Stimulated activated CD4-positive, alpha-beta T cell treated with anti-CD3 and anti-CD28 coated beads, Interleukin-1b, Interleukin-23, amount 100 ng/mL, for 1 hour (primary cell): Measurements from ENCODE around the gene EEF1A1.

Experiments
- DNase-seq, 2 donors: peaks; one replicate each; pipeline ENCODE4 v3.0.0-alpha.2; 2020; ENCODE audit warnings: low read depth in 2 of 2

EEF1A1 gene

GRCh38 chr6:73505142-73505541 lies 15.7 kb downstream of the EEF1A1 start:
- DNase-seq, result no peak

DNA sequence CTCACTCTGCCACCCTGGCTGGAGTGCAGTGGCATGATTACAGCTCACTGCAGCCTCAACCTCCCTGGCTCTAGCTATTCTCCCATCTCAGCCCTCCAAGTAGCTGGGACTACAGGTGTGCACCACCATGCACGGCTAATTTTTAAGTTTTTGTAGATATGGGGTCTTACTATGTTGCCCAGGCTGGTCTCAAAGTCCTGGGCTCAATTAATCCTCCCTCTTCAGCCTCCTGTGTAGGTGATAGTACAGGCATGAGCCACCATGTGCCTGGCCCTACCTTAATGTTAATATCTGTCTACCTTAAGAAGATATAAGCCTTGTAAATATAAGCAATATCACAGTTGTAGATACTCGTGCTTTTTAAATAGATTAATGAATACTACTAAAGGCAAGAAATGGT lies 16.7 kb downstream of the EEF1A1 start:
- no peak for DNase-seq

GRCh38 chr6:73503027-73503772 lies 17.6 kb downstream of the EEF1A1 start:
- DNase-seq, result no peak

DNA sequence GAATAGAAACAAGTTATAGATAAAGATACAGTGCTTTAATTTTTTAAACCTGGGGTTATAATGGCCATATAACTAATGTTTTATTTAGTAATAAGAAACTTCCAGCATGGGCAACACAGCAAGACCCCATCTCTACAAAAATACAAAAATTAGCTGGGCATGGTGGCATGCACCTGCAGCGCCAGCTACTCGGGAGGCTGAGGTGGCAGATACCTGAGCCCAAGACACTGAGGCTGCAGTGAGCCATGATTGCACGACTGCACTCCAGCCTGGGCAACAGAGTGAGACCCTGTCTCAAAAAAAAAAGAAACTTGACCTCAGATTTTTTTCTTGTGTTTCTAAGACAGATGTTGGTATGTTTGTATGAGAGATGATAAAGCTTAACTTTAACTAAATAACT lies 22.9 kb downstream of the EEF1A1 start:
- no peak for DNase-seq

DNA sequence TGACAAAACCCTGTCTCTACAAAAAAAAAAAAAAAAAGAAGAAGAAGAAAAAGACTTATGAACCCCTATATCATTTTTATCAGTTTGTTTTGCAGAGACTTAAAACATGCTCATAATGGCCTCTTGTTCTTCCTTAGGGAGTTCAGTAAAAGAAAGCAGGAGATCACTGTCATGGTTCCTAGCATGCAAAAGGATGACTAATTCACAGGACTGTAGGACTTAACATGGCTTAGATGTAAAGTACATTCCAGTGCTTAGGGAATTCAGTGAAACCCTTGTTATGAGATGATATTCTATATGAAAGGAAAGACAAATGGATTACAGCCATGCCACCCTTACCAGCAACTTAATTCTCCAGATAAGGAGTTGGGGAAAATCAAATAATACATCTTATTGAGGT lies 29.5 kb downstream of the EEF1A1 start:
- no peak for DNase-seq

DNA sequence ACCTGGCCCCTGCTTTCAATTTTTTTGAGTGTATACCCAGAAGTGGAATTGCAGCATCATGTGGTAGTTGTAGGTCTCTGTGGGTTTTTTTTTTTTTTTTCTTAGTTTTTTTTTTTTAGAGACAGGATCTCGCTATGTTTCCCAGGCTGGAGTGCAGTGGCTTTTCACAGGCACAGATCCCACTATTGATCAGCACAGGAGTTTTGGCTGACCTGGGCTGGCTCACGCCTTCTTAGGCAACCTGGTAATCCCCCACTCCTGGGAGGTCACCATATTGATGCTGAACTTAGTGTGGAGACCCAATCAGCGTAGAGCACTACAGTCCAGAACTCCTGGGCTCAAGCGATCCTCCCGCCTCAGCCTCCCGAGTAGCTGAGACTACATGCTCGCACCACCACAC lies 33.4 kb downstream of the EEF1A1 start:
- DNase-seq, result no peak

- DNase-seq, result no peak
These were observed 36.4 kb downstream of the EEF1A1 start for GRCh38 chr6:73484438-73484837.

DNA sequence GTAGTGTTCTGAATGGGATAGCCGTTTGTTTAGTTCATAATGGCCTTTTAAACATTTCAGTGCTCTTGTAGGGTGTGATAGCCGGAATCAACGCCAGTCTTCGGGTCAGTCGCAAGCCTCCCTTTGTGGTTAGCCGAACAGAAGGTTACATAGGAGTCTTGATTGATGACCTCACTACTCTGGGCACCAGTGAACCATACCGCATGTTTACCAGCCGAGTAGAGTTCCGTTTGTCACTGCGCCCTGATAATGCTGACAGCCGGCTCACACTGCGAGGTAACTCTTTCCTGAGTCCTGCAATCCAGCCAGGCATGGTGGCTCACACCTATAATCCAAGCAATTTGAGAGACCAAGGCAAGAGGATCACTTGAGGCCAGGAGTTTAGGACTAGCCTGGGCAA lies 38.9 kb downstream of the EEF1A1 start:
- no peak for DNase-seq

DNA sequence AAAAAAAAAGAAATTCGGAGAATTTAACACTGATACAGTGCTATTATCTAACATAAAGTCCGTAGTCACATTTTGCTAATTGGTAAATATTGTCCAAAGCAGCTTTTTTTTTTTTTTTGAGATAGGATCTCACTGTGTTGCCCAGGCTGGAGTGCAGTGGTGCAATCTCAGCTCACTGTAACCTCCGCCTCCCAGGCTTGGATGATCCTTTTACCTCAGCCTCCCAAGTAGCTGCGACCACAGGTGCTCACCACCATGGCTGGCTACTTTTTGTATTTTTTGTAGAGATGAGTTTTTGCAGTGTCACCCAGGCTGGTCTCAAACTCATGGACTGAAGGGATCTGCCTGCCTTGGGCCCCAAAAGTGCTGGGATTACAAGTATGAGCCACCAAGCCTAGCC lies 43.4 kb downstream of the EEF1A1 start:
- DNase-seq, result no peak

DNA sequence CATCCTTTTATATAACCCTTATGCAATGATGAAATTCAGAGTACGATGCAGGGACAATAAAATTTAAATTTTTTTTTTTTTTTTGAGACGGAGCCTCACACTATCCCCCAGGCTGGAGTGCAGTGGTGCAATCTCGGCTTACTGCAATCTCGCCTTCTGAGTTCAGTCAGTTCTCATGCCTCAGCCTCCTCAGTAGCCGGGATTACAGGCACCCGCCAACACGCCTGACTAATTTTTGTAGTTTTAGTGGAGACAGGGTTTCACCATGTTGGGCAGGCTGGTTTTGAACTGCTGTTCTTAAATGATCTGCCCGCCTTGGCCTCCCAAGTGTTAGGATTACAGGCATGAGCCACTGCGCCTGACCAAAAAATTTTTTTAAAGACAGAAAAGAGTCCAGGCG lies 44.1 kb downstream of the EEF1A1 start:
- DNase-seq, result no peak

GRCh38 chr6:73471686-73472290 lies 49.0 kb downstream of the EEF1A1 start:
- DNase-seq, result no peak
